GM12878 (cell line): ENCODE data around the gene SMPDL3A. TPM values are rescaled to one million over a fixed set of nuclear protein-coding genes. Genes with fewer than 3 reads are reported as not detected.
"Not testable (repeated sequence)": the region's sequence is repeated elsewhere in the genome, so short reads cannot be mapped to it uniquely, and the experiment has no call there.

Experiments
- ATAC-seq: fragments of 200-7000 bp; cut with Tn5 transposase; 3 replicates; pipeline ENCODE4 v1.9.1; 2020; ENCODE audit warnings: mild to moderate bottlenecking, moderate library complexity
- BruUV-seq: library from RNA; stranded (reverse); fragments of 400-500 nt; replicated peaks from 2 replicates; lab custom pipeline; 2021; lab: Mats Ljungman, UMichigan
- CTCF ChIA-PET: fragments of 300-600 bp; sonication (Branson Sonifier 250); formaldehyde crosslinking; extraction: SDS; loops from one replicate; lab custom pipeline; 2021; ENCODE audit warnings: inconsistent platforms; lab: Yijun Ruan, JAX
- POLR2A ChIA-PET: fragments of 350-600 bp; formaldehyde crosslinking; extraction: SDS; loops from one replicate; lab custom pipeline; 2021; ENCODE audit warnings: inconsistent platforms; lab: Charles Lee
- RAD21 ChIA-PET: fragments of 300-600 bp; sonication (Branson Sonifier 250); formaldehyde crosslinking; loops from one replicate; lab custom pipeline; 2023; ENCODE audit warnings: antibody characterized with exemption; ENCODE audit not compliant: unreplicated experiment; lab: Charles Lee
- SMC1A ChIA-PET: fragments of 300-600 bp; sonication (Branson Sonifier 250); formaldehyde crosslinking; loops from one replicate; lab custom pipeline; 2023; ENCODE audit not compliant: unreplicated experiment, uncharacterized antibody; lab: Charles Lee
- DNase-seq: peaks from one replicate; pipeline ENCODE4 v3.0.0-alpha.2; 2011; ENCODE audit warnings: low read depth, low spot score
- FAIRE-seq: peaks from 3 replicates; lab custom pipeline; 2011; peaks lifted over from hg19 to GRCh38; lab: Jason Lieb, UNC
- H2AFZ ChIP-seq: 2 replicates; pipeline ENCODE4 v1.6.0; 2011; ENCODE audit warnings: low read depth, low read length, control low read depth; ENCODE audit not compliant: control insufficient read depth
- H3K27ac ChIP-seq: 2 replicates; pipeline ENCODE4 v1.5.1; 2011; ENCODE audit warnings: control low read depth; ENCODE audit not compliant: control insufficient read depth, insufficient read depth
- H3K27me3 ChIP-seq, 2 experiments: replicated peaks in 1 of 2; 2 replicates each; pipeline versions ENCODE4 v1.6.0 to v1.6.1; 2011; ENCODE audit warnings: low read length in 1 of 2; ENCODE audit not compliant: control insufficient read depth in 2 of 2, insufficient read depth in 2 of 2
- H3K36me3 ChIP-seq, 2 experiments: 2 replicates each; pipeline ENCODE4 v1.5.1; 2011; ENCODE audit warnings: low read length in 1 of 2; ENCODE audit not compliant: control insufficient read depth in 2 of 2, insufficient read depth in 2 of 2
- H3K4me1 ChIP-seq: 2 replicates; pipeline ENCODE4 v1.6.1; 2011; ENCODE audit warnings: mild to moderate bottlenecking, low read length, moderate library complexity, mixed read lengths; ENCODE audit not compliant: control insufficient read depth, insufficient read depth
- H3K4me2 ChIP-seq: 2 replicates; pipeline ENCODE4 v1.6.0; 2011; ENCODE audit warnings: control low read depth; ENCODE audit not compliant: control insufficient read depth, insufficient read depth
- H3K4me3 ChIP-seq: fragments of 200-600 bp; sonication (generic); 2 replicates; pipeline ENCODE4 v1.5.1; 2016
- H3K79me2 ChIP-seq: 2 replicates; pipeline ENCODE4 v1.6.0; 2011; ENCODE audit warnings: low read length; ENCODE audit not compliant: control insufficient read depth, insufficient read depth
- H3K9ac ChIP-seq: 2 replicates; pipeline ENCODE4 v1.8.0; 2011; ENCODE audit warnings: low read length, control low read depth, mixed read lengths; ENCODE audit not compliant: control insufficient read depth, insufficient read depth
- H3K9me3 ChIP-seq: replicated peaks from 3 replicates; pipeline ENCODE4 v1.5.1; 2011; ENCODE audit warnings: mild to moderate bottlenecking, low read length; ENCODE audit not compliant: control insufficient read depth, insufficient read depth
- H4K20me1 ChIP-seq: 2 replicates; pipeline ENCODE4 v1.6.0; 2011; ENCODE audit not compliant: control insufficient read depth, insufficient read depth
- IRF5 ChIP-seq: fragments of 450-650 bp; IDR thresholded peaks from 2 replicates; pipeline ENCODE4 v1.6.1; 2017; ENCODE audit warnings: borderline replicate concordance
- NFYB ChIP-seq: IDR thresholded peaks from 2 replicates; pipeline ENCODE4 v1.6.1; 2011; ENCODE audit warnings: low read depth, mild to moderate bottlenecking, low read length, improper control_type of control experiment, moderate library complexity; ENCODE audit not compliant: insufficient read depth
- WGBS: methylation state at CpG from one replicate; pipeline ENCODE4 v1.1.6; 2016; ENCODE audit warnings: low lambda C conversion rate; ENCODE audit not compliant: insufficient replicate concordance, insufficient coverage; ENCODE audit errors: missing lambda C conversion rate; 5-methylcytosine and 5-hydroxymethylcytosine counted together
- in situ Hi-C: fragments of 300-500 bp; cut with MboI; formaldehyde crosslinking; loops from 9 replicates; pipeline ENCODE4 v1.14.3; 2018; ENCODE audit warnings: mixed read lengths
- intact Hi-C: fragments of 100-400 bp; cut with micrococcal nuclease; formaldehyde crosslinking; loops from one replicate; pipeline ENCODE4 v1.14.2; 2022; ENCODE audit not compliant: unreplicated experiment
- polyA plus RNA-seq, 11 experiments: library from polyadenylated mRNA; depleted of rRNA in 4 of 11; unstranded in 6 of 11; stranded (reverse) in 5 of 11; fragments of >200 nt; fragmentation: Nextera tagmentation in 4 of 11; fragmentation: Illumina TruSeq in 1 of 11; extraction: Ambion mirVana in 4 of 11; extraction: Trizol in 1 of 11; gene quantifications; 1 replicate in 1 of 11; 2 replicates in 10 of 11; pipeline versions ENCODE4 v1.2.1 to v1.2.3, GENCODE V29; 2011 to 2016; ENCODE audit warnings: inconsistent platforms in 2 of 11, missing spikeins in 2 of 11, low read depth in 1 of 11
- total RNA-seq, 4 experiments: library from RNA; depleted of rRNA in 3 of 4; stranded (reverse); fragments of >200 nt in 3 of 4; fragmentation: Illumina TruSeq in 1 of 4; extraction: Trizol in 1 of 4; gene quantifications; 2 replicates each; pipeline versions ENCODE4 v1.2.1 to v1.2.3, GENCODE V29; 2013 to 2021
- TF ChIP-seq, protein P1 (sequence below), 3 experiments: IDR thresholded peaks in 2 of 3; conservative IDR thresholded peaks in 1 of 3; 2 replicates each; pipeline ENCODE4 v1.5.1; 2011; ENCODE audit warnings: low read depth in 3 of 3, low read length in 3 of 3, mild to moderate bottlenecking in 3 of 3, control low read depth in 2 of 3, moderate library complexity in 2 of 3, inconsistent platforms in 1 of 3, mixed read lengths in 1 of 3; ENCODE audit not compliant: control insufficient read depth in 2 of 3, insufficient read depth in 1 of 3; ENCODE audit errors: extremely low read depth in 1 of 3

The SMPDL3A gene
- total and polyA plus RNA-seq, 10 of the 15 experiments (the other 5 are each of a cell fraction or from before 2014, with no cell fraction given): 0.05 to 0.91 (median 0.09) TPM; not detected in 3

DNA sequence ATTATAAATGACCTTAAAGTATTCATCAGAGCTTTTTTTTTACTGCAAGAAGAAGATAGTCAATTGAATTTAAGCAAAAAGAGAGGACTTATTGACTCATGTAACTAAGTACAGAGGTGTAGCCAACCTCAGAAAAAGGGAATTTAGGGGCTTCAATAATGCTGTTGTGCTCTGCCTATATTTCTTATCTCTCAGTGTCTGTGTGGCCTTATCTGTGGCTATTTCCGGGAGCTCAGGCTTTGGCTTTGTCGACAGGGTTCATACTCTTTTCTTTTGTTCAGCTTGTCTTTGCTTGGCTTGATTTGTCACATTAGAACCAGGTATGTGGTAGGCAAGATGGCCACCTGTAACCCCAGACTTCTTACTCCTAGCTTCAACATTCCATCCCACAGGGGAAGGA lies 48.1 kb upstream of the SMPDL3A start:
- no peak for FAIRE-seq
- ATAC-seq: no peak
- ChIA-PET CTCF (interaction anchor here (1.1 to 23.5 kb wide), 8 partner anchors 10 to 250 kb away, joined by 3 to 640 read pairs (median 6); no protein-coding TSS in a partner anchor), SMC1A (interaction anchor here (0.5 to 12.2 kb wide), 11 partner anchors 9 to 269 kb away, joined by 3 to 177 read pairs (median 3); no protein-coding TSS in a partner anchor), RAD21 (interaction anchor here (0.9 to 2.3 kb wide), 3 partner anchors 12 to 98 kb away, joined by 3 to 23 read pairs (median 5); no protein-coding TSS in a partner anchor), POLR2A (interaction anchor here (0.7 to 1.2 kb wide), 3 partner anchors 46 to 98 kb away, joined by 3 to 4 read pairs (median 3); no protein-coding TSS in a partner anchor)
- intact Hi-C loops: no loop called here
- in situ Hi-C loops: no loop called here
- Histone ChIP-seq H3K4me3 (no peak overlapping the region), H4K20me1 (no peaks in the 10 kb centered on the region), H3K27me3 (no peaks in the 10 kb centered on the region), H3K79me2 (no peaks in the 10 kb centered on the region), H3K4me2 (no peak overlapping the region), H3K4me1 (no peaks in the 10 kb centered on the region), H3K9ac (no peak overlapping the region), H2AFZ (no peak overlapping the region), H3K9me3 (no peaks in the 10 kb centered on the region), H3K36me3 (no peaks in the 10 kb centered on the region), H3K27ac (no peak overlapping the region)
- BruUV-seq: no TSS peak
- WGBS: 27% methylated on average over 2 of the region's 2 CpGs
- TF ChIP-seq NFYB (no peak), IRF5 (no peak)
- no peak for DNase-seq

GRCh38 chr6:122744247-122744646 lies 44.8 kb upstream of the SMPDL3A start:
- 23% methylated on average over 8 of the region's 8 CpGs for WGBS
- POLR2A ChIA-PET, H4K20me1 ChIP-seq, DNase-seq, H3K27ac ChIP-seq, H3K9me3 ChIP-seq, BruUV-seq, in situ Hi-C loops, H2AFZ ChIP-seq, H3K4me2 ChIP-seq, H3K79me2 ChIP-seq, H3K4me3 ChIP-seq, H3K27me3 ChIP-seq, H3K36me3 ChIP-seq, H3K4me1 ChIP-seq, FAIRE-seq, H3K9ac ChIP-seq: not testable (repeated sequence)
- ChIA-PET SMC1A (interaction anchor here (0.7 to 12.2 kb wide), 17 partner anchors 9 to 102 kb away, joined by 3 to 177 read pairs (median 6); partner anchors contain the start of gene SMPDL3A), CTCF (interaction anchor here (0.7 to 23.5 kb wide), 23 partner anchors 10 to 214 kb away, joined by 3 to 640 read pairs (median 5); partner anchors contain the start of gene SMPDL3A), RAD21 (interaction anchor here (0.9 to 5.0 kb wide), 14 partner anchors 11 to 125 kb away, joined by 3 to 103 read pairs (median 5); partner anchors contain the start of genes FABP7 and SMPDL3A)
- TF ChIP-seq, protein P1, sequence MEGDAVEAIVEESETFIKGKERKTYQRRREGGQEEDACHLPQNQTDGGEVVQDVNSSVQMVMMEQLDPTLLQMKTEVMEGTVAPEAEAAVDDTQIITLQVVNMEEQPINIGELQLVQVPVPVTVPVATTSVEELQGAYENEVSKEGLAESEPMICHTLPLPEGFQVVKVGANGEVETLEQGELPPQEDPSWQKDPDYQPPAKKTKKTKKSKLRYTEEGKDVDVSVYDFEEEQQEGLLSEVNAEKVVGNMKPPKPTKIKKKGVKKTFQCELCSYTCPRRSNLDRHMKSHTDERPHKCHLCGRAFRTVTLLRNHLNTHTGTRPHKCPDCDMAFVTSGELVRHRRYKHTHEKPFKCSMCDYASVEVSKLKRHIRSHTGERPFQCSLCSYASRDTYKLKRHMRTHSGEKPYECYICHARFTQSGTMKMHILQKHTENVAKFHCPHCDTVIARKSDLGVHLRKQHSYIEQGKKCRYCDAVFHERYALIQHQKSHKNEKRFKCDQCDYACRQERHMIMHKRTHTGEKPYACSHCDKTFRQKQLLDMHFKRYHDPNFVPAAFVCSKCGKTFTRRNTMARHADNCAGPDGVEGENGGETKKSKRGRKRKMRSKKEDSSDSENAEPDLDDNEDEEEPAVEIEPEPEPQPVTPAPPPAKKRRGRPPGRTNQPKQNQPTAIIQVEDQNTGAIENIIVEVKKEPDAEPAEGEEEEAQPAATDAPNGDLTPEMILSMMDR (IDR thresholded peaks at IDR 0.05 in 2 of 3, conservative IDR thresholded peaks at IDR 0.05 in 1 of 3; ENCODE audit: control insufficient read depth in 2 of 3, extremely low read depth in 1 of 3, insufficient read depth in 1 of 3, low read depth in 3 of 3, low read length in 3 of 3): peak; percentile 20 to 37 (median 21); a peak in 4 of 6 replicates
- peak; percentile 51; the same call in 1 of the 3 replicates for ATAC-seq
- intact Hi-C loops: loop anchor here (1.0 kb wide), 1 partner anchor 95 kb away; no protein-coding TSS in a partner anchor
